ENCODE measurements around the gene CAMSAP1.

Gene CAMSAP1

DNA sequence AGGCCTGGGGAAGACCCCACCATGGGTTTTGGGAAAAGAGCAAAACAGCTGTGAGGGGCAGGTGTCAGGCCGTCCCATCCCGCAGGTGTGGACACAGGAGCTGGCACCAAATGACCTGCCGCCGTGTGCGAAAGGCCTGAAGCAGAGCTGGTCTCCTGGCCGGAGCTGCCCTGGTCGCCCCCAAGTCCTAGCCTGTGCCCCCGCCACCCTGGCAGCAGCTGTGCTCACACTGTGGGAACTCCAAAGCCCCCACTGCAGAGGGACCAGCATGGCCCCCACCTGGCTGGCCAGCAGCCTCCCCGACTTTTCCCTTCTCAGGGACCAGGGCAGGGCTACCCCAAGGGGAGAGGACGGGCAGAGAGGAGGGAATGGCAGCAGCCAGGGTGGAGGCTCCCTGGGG, 117.0 kb downstream of the CAMSAP1 start:
- DNase-seq (ENCODE audit: low read depth), result no peak

DNA sequence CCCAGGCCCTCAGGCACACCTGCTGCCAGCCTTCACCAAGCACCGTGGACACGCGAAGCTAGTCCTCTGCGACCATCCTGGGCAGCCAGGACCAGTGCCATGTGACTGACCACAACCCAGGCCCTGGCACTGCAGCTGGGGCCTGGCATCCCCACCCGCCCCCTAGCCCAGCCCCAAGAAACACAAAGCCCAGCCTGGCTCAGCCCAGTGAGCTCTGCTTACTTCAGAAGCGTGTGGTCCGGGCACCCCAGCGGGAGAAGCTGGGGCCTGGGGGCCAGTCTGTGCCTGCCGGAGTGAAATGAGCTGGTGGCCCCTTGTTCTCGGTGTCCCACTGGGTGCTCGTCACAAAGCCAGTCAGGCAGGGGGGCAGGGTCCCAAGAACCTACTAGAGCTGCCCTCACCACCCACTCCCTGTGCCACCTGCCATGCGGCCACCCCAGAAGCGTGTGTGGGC, 117.5 kb downstream of the CAMSAP1 start:
- DNase-seq (ENCODE audit: low read depth), result no peak

DNA sequence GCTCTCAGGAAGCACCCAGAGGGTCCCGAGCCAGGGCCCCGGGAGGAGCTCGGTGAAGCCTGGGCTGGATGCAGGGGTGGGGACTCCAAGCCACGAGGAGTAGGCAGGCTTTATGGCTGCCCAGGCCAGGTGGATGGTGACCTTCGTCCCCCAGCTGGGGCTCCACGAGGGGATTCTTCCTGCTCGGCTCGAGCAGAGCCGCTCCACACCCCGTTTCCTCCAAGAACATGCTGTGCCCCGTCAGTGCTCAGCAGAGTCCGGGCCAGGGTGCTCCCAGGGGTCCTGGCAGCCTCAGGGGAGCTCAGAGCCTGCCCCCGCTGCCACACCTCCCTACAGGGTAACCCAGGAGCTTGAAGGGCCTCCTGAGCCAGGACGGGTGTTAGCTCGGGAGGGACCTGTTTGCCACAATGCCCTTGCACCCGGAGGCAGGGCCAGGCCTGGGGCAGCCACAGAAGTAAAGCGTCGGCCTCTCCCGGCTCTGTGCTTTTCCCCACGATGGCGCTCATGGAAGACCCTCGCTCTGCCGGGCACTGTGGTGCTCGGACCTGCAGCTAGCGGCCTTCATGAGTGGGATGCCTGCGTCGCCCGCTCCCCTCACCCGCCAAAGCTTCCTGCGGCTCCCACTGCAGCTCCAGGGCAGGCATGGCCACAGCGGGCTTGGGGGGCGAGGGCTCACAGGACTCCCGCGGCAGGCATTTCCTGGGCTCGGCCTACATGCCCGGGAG, 118.6 kb downstream of the CAMSAP1 start:
- no peak for DNase-seq (ENCODE audit: low read depth)

DNA sequence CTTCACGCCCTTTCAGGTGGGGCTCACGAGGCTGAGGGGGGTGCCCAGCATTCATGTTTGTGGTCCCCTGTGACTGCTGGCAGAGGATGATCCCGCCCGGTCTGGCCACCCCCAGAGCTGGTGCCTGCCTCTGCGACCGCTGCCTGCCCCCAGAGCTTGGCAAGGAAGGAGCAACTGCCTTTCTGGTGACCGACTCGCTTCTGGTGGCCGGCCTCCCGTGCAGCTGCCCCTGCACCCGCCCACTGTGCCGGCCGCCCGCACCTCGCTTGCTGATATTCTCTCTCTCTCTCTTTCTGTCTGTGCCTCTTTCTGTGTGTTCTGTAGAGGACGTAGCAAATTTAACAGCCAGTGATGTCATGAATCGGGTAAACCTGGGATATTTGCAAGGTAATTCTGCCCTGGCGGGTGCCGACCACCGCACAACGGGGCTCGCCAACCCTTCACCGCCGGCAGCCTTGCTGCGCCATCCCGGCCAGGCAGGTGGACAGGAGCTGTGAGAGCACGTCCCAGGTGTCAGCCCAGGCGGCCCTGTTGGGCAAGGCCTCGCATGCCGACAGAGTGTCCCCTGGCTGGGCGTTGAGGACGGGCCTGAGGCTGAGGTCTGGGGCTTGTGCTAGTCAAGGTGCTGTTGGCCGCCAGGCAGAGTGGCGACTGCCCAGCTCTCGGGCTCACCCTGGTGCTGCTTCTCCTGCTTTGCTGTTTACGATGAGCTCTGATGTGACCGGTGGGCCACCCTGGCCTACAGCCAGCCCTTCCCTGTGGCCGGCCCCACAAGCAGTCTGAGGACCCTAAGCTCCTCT, 119.4 kb downstream of the CAMSAP1 start:
- no peak for DNase-seq (ENCODE audit: low read depth)

DNA sequence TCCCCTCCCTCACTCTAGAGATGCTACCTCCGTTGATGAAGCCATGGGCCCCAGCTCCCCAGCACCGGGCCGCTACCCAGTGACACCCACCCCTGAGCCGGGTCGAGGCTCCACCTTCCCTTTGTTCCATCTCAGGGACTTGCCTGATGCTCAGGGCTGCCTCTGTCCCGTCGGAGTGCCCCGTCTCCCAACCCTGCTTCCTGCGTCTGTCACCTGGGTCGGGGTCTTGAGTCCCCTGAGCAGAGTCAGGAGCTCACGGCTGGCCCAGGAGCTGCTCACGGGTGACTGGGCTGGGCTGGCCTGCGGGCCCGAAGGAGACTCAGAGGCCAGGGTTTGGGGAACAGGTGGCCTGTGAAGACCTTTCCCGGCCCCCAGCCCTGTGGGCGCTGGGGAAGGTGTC, 120.0 kb downstream of the CAMSAP1 start:
- DNase-seq (ENCODE audit: low read depth), result no peak

DNA sequence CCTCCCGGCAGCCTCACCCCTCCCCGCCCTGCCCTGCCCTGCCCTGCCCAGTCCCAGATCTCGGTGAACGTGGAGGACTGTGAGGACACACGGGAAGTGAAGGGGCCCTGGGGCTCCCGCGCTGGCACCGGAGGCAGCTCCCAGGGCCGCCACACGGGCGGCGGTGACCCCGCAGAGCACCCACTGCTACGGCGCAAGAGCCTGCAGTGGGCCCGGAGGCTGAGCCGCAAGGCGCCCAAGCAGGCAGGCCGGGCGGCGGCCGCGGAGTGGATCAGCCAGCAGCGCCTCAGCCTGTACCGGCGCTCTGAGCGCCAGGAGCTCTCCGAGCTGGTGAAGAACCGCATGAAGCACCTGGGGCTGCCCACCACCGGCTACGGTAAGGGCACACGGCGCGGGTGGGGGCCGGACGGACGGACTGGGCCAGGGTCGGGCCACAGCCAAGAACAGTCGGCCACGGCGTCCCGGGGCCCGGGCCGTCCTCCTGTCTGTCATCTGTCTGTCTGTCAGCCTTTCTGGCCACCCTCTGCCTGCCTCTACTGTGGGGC, 121.1 kb downstream of the CAMSAP1 start:
- DNase-seq (ENCODE audit: low read depth), result no peak

DNA sequence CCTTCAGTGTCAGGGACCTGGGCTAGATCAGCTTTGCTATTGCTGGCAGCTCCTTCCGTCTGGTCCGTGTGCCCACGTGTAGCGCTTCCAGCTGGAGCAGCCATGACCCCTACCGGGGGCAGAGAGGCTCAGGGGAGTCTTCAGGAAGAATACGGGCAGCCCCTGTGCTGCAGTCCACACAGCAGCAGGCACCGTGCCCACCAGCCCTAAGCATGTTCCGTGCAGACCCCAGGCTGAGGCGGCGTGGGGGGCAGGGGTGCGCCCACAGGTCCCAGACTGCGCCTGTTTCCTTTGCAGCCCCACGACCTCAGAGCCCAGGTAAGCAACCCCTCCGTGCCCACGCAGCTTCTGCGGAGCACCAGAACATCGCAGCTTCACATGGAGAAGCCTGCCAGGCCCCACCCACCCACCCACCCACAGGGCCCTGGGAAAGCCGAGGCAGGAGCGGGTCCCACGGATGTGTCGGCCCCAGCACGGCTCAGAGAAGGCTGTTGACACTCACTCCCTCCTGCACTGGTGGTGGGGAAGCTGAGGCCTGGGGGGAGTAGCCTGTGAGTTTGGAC, 122.3 kb downstream of the CAMSAP1 start:
- DNase-seq (ENCODE audit: low read depth), result no peak

DNA sequence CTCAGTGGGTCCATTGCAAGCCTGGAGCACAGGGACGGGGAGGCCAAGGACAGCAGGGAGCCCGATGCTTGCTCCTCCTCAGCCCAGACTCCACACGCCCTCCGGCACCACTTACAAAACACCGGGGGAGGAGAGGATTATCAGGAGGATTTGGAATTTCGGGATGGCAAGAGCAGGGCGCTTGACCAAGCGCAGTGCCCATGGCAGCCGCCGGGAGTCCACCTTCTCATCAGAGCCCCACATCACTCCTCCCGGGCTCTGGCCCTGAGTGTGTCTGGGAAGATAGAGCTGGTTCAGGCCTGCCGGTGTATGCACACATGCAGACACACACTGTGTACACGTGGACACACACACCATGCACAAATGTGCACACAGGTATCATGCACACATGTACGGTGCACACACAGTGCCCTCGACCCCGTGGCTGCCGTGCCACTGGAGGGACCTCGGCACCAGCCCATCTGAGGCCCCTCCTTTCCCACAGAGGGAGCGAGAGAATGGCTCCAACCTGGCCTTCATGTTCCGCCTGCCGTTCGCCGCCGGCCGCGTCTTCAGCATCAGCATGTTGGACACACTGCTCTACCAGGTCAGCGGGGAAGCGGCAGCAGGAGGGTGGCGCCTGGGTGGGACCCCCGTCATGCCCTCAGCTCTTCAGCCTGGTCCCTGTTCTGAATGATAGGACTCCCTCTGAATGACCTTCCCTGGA, 123.7 kb downstream of the CAMSAP1 start:
- no peak for DNase-seq (ENCODE audit: low read depth)

DNA sequence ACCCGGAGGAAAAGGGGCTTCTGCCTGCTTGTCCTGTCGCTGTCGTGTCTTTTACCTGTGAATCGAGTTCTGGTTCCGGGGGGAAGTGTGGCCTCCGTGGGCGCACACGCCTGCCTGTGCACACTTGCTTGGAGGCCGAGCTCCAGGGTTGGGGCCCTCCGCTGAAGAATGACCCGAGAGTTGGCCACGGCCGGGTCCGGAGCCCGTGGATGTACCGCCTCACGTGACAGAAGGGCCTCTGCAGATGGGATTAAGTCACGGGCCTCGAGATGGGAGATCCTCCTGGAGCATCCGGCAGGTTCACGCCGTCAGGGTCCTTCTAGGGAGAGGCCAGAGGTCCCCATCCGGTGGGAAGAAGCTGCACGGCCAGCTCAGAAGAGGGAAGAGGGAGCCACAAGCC, 124.4 kb downstream of the CAMSAP1 start:
- DNase-seq (ENCODE audit: low read depth), result no peak

DNA sequence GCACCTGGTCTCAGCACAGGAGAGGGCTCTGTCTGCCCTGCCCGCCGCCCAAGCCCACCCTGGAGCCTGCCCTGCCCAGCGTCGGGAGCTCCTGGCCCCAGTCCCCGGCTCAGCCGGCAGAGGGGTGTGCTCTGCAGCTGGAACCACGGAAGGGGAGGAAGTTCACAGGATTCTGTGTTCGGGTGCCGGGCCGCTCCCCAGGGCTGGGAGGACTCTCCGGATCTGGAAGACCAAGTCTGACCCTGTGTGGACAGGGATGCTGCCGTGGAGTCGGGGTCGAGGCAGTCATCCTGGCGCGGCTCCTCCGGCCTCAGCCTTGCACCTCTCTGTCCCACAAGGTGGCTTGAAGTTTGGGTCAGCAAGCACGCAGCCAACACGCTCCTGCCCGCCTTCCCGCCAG, 126.7 kb downstream of the CAMSAP1 start:
- DNase-seq (ENCODE audit: low read depth), result no peak

DNA sequence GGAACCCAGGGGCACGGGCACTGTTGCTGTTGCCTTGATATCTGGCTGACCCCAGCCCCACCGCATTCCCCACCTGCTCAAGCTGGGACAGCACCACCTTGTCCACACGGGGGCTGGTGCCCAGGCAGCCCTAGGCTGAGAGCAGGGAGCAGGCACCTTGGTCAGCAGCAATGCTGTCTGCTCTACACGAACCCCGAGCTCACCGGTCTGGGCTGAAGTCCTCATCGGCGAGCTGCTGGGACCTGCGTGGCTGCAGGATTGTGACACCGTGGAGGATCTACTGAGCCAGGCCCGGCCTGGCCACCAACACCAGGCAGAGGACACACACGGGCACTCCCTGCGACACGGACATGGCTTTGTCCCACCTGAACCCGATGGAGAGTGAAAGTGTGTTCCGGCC, 127.3 kb downstream of the CAMSAP1 start:
- DNase-seq (ENCODE audit: low read depth), result no peak

DNA sequence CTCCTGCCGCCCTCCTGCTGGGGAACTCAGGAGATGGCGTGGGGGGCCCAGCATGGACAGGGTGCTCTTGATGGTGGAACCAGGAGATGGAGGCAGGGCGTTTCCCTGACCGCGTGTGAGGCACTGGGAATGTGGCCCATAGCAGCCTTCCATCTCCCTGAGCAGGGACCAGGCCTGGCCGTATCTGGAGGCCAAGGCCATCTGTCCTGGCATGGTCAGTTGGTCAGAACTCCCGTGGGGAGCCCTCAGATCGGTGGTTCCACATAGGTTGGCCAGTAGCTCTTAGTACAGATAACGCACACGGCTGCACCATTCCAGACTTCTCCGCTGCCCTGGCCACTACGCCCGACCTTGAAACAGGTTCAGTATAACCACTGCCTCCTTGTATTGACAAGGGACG, 127.8 kb downstream of the CAMSAP1 start:
- no peak for DNase-seq (ENCODE audit: low read depth)

DNA sequence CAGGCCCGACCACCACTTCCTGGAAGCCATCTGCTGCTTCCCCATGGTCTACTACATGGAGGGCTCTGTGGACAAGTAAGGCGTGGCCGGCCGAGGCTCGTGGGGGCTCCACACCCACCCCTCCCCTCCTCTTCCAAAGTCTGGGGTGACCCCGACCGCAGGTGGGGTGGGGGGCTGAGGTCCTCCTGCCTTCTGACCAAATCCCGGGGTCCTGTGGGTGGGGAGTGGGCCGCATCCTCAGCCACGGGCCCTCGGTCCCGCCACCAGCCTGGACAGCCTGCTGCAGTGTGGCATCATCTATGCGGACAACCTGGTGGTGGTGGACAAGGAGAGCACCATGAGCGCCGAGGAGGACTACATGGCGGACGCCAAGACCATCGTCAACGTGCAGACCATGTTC, 128.9 kb downstream of the CAMSAP1 start:
- DNase-seq (ENCODE audit: low read depth), result no peak

DNA sequence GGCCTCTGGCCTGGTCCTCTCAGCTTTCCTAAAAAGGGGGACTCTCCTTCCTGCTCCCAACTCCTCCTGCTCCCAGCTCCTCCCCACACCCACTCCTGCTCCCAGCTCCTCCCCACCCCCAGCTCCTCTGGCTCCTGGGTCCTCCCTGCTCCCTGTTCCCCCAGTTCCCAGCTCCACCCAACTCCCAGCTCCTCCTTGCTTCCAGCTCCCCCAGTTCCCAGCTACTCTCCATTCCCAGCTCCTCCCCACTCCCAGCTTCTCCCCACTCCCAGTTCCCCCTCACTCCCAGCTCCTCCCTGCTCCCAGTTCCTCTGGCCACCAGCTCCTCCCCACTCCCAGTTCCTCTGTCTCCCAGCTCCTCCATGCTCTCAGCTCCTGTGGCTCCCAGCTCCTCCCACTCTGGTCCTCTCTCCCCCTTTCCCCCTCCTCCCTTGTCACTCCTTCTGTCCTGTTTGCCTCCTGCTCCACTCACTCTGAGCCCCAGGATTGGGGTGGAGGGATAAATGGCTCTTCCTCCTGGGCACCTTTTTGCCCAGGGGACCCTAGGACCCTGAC, 129.6 kb downstream of the CAMSAP1 start:
- no peak for DNase-seq (ENCODE audit: low read depth)

DNA sequence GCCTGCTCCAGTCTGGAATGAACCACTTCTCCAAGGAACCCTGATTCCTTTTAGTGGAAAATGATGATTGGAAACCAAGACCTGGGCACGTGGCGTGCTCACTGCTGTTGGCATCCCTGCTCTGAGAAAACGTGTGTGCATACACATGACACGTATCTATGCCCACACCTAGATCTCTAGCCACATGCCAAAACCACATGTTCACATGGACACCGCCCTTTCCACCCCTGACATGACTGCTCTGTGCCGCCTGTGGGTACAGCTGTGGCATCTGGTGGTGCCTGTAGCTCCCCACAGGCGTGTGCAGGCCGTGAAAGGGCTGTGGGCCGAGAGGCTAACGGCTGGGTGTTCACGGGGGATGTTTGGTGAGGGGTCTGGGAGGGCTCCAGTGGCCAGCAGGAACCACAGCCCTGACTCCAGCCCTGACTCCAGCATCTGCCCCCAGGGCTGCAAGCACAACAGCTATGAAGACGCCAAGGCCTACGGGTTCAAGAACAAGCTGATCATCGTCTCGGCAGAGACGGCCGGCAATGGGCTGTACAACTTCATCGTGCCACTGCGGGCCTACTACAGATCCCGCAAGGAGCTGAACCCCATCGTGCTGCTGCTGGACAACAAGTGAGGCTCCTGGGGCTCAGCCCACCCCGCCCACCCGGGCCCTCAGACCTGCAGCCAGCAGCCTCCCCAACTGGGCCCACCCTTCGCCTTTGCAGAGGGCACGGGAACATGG, 130.3 kb downstream of the CAMSAP1 start:
- DNase-seq (ENCODE audit: low read depth), result no peak

DNA sequence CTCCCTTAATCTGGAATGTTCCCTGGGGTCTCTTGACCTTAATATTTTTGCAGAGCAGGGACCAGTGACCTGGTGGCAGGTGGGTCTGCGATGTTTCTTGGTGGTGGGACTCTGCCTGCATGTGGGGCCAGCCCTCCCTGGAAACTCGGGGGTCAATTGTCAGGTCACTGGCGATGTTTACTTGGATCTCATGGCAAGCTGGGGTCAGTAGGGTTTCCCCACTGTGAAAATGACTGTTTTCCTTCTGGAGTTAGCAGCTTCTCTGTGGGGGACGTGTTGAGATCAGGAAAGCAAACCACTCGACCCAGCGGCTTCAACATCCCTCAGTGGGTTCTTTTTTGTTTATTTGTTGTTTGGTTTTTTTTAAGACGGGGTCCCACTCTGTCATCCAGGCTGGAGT, 131.4 kb downstream of the CAMSAP1 start:
- DNase-seq (ENCODE audit: low read depth), result no peak

DNA sequence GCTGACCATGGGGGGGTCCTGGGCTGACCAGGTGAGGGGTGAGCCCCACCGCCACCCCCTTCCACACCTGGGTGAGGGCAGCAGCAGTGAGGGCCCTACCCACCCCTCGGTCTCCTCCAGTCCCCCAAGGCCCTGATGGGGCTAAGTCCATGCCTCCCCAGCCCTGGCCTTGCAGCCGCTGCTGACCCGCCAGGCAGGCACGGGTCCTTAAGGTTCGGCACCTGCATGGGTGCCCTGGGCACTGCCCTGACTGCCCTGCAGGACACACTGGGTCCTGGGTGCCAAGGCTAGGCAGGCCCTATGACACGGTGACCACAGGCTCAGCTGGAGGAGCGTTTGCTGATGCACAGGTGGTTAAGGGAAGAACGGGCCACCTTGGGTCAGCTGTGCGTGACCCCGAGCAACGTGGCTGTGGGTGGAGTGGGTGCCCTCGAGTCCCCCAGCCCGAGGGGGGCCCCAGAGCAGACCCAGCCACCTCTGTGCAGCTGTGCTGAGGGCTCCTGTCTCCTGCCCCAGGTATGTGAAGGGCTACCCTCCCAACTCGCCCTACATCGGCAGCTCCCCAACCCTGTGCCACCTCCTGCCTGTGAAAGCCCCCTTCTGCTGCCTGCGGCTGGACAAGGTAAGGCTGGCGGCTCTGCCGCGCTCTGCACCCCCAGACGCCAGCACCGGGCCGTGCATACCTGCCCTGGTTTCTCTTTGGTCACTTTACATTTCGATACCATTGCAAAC, 132.4 kb downstream of the CAMSAP1 start:
- DNase-seq (ENCODE audit: low read depth), result no peak

DNA sequence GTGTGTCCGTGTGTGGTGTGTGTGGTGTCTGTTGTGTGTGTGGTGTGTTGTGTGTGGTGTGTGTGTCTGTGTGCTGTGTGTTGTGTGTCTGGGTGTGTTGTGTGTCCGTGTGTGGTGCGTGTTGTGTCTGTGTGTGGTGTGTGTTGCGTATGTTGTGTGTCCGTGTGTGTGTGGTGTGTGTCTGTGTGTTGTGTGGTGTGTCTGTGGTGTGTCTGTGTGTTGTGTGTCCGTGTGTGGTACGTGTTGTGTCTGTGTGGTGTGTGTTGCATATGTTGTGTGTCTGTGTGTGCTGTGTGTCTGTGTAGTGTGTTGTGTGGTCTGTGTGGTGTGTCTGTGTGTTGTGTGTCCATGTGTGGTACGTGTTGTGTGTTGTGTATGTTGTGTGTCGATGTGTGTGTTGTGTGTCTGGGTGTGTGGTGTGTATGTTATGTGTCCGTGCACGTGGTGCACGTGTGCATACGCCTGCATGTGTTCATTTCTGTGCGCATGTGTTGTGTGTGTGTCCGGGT, 133.1 kb downstream of the CAMSAP1 start:
- DNase-seq (ENCODE audit: low read depth), result no peak

DNA sequence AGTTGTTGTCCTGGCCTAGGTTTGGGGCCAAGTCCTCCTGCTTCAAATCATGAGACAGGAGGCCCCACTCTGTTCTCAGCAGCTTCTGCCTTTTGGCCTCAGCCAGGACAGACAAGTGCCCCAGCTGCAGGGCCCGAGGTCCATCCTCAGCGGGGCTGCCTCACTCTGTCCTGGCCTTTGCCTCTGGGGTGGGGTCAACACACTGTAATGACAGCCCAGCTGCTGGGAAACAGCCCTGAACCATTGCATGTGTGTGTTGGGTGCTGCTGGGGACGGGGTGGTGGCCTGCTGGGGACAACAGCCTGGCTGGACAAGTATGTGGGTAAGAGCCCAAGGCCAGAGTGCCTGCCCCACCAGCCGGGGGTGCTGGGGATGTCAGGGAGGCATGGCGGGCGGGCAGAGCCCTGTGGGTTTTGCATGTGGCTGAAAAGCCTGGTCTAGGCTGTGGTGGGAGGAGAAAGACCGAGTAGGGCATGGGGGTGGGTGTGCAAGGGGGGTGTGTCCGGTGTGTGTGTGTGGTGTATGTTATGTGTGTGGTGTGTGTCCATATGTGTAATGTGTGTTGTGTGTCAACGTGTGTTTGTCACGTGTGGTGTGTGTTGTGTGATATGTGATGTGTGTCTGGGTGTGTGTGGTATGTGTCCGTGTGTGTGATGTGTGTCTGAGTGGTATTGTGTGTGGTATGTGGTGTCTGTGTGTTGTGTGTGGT, 133.7 kb downstream of the CAMSAP1 start:
- no peak for DNase-seq (ENCODE audit: low read depth)

All from stimulated activated CD4-positive, alpha-beta T cell treated with anti-CD3 and anti-CD28 coated beads, Interleukin-2, amount 100 ng/mL, for 4 hours (primary cell).